Measurements from ENCODE around the gene MYO3B. TPM values are rescaled to one million over a fixed set of nuclear protein-coding genes. Genes with fewer than 3 reads are reported as not detected.
A peak's percentile ranks its signal among the peaks of the same experiment; 100 is the strongest.
"Not testable (repeated sequence)": the region's sequence is repeated elsewhere in the genome, so short reads cannot be mapped to it uniquely, and the experiment has no call there.

The MYO3B gene
- total RNA-seq, 8 experiments from 2014 or later: 0.11 to 5.1 (median 0.98) TPM

DNA sequence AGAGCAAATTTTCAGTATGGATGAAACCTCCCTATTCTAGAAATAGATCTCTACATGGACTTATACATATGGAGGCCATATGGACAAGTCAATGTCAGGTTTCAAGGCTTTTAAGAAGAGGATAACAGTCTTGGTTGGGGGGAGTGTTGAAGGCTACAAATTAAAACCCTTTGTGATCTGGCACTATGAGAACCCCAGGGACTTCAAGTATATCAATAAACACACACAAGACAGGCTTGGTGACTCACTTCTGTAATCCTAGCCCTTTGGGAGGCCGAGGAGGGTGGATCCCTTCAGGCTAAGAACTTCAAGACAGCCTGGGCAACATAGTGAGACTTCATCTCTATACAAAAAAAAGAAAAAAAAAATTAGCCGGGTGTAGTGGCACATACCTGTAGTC lies 410.0 kb downstream of the MYO3B start:
- peak in 2 of 8 experiments; percentile 74 to 99 for ATAC-seq (replicated peaks in 6 of 8)
- in situ Hi-C loops (cut with MboI; ENCODE audit: low pct_unique_long_range_greater_than_20kb in 2 of 9, low sequenced_read_pairs in 9 of 9, unreplicated experiment in 9 of 9): no loop called here
- peaks cover 3 to 8% of the 10 kb centered on the region in 2 donors for H3K4me1 ChIP-seq (replicated peaks in 1 of 2)
- 0 to 85% (median 40%) methylated on average over 1 to 2 of the region's 2 CpGs; no CpG with 5 or more reads in 4 of the 10 experiments for WGBS, 10 experiments
- no peak overlapping the region for H3K4me3 ChIP-seq
- H3K27ac ChIP-seq: no peak overlapping the region

DNA sequence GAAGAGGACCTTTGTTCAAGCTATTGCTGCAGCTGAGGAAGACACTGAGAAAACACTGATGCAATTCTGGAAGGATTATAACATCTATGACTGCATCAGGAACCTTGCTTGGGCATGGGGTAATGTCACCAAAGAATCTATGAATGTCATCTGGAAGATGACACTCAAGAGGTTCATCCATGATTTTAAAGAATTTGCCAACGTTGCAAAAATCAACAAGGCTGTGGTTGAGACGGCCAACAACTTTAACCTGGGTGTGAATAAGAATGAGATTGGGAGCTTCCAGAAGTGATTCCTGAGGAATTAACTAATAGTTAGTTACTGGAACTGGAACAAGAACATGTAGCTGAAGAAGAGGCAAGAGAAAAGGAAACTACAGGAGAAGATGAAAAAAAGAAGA lies 410.8 kb downstream of the MYO3B start:
- 0 to 94% (median 83%) methylated on average over 1 to 2 of the region's 2 CpGs; no CpG with 5 or more reads in 1 of the 10 experiments for WGBS, 10 experiments
- ATAC-seq (replicated peaks in 6 of 8): no peak
- in situ Hi-C loops (cut with MboI; ENCODE audit: low pct_unique_long_range_greater_than_20kb in 2 of 9, low sequenced_read_pairs in 9 of 9, unreplicated experiment in 9 of 9): no loop called here
- H3K4me3 ChIP-seq: no peak overlapping the region
- peaks cover 0 to 4% of the 10 kb centered on the region in 2 donors for H3K4me1 ChIP-seq (replicated peaks in 1 of 2)
- no peak overlapping the region for H3K27ac ChIP-seq

DNA sequence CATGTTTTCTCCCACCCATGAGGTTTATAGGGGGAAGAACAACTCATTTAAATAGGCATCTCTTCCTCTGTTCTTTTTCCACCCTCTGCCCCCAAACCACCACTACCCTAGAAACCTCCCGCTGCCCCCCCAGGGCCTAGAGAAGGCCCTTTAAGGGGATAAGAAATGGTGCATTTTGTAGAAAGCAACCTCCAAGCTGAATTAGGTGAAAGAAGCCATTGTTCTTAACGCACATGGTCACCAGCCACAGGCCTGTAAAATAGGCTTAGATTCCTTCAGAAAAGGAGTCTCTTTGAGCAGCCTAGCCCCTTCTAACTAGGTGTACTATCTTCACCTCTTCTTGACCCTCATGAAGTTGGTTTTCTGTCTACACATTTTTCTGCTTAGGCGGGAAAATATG lies 418.6 kb downstream of the MYO3B start:
- WGBS, 10 experiments: 0 to 100% (median 96%) methylated on average over 1 to 3 of the region's 3 CpGs; no CpG with 5 or more reads in 3 of the 10 experiments
- Histone ChIP-seq H3K27ac (no peak overlapping the region), H3K4me3 (no peak overlapping the region), H3K4me1 (replicated peaks in 1 of 2) (no peaks in the 10 kb centered on the region)
- ATAC-seq (replicated peaks in 6 of 8): no peak
- in situ Hi-C loops (cut with MboI; ENCODE audit: low pct_unique_long_range_greater_than_20kb in 2 of 9, low sequenced_read_pairs in 9 of 9, unreplicated experiment in 9 of 9): no loop called here

DNA sequence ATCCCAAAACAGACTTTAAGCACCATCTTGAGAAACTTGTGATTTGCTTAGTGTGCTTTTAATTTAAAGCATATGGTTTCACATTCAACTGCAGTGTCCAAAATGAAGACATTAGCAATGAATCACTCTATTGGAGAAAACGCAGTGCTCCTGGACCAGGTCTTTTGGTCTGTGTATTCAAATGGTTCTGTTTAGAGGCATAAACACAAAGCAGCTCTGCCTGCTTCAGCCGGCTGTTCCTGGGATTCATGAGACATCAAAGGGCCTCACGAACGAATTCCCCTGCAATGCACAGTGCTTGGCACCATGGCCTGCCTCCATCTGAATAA lies 420.1 kb downstream of the MYO3B start:
- H3K27ac ChIP-seq: no peak overlapping the region
- peak in 1 of 8 experiments; percentile 42 for ATAC-seq (replicated peaks in 6 of 8)
- WGBS, 10 experiments: 0 to 90% (median 80%) methylated on average over 1 to 4 of the region's 4 CpGs; no CpG with 5 or more reads in 3 of the 10 experiments

DNA sequence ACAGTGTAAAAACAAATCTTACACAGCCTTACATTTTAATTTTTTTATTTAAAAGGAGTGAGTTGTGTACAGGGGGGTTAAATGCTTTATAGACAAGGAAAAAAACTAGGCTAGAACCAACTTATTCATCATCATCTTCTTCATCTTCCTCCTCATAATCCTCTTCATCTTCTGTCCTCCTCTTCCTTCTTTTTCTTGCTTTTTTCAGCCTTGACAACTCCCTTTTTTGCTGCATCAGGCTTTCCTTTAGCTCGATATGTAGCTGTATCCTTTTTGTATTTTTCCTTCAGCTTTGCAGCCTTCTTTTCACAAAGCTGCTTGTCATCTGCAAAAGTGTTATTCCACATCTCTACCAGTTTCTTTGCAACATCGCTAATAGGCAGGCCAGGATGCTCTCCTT lies 423.5 kb downstream of the MYO3B start:
- Histone ChIP-seq H3K27ac (no peak overlapping the region), H3K4me1 (replicated peaks in 1 of 2) (no peaks in the 10 kb centered on the region), H3K4me3 (no peak overlapping the region)
- 8 to 100% (median 69%) methylated on average over 1 to 2 of the region's 2 CpGs for WGBS, 10 experiments
- no peak for ATAC-seq (replicated peaks in 6 of 8)
- in situ Hi-C loops (cut with MboI; ENCODE audit: low pct_unique_long_range_greater_than_20kb in 2 of 9, low sequenced_read_pairs in 9 of 9, unreplicated experiment in 9 of 9): no loop called here

More for the DNA sequence above, 420.1 kb downstream of the MYO3B start:
- in situ Hi-C loops (cut with MboI; ENCODE audit: low pct_unique_long_range_greater_than_20kb in 2 of 9, low sequenced_read_pairs in 9 of 9, unreplicated experiment in 9 of 9): no loop called here
- Histone ChIP-seq H3K4me3 (no peak overlapping the region), H3K4me1 (replicated peaks in 1 of 2) (no peaks in the 10 kb centered on the region)

DNA sequence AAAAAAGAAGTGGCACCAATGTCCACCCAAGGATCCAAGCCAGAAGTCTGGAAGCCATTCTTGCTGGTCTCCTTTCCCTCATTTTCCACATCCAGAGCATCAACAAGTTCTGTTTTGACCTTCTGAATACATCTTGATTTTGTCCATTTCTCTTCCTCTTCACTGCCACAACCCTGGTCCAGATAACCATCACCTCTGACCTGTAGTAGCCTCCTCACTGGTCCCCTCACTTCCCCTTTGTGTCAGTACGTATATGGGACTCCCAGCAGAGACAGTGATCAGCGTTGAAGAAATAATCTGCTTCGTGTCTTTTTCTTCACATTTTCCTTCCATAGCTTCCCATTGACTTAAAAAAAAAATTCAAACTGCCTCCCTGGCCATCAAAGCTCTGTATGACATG lies 427.9 kb downstream of the MYO3B start:
- Histone ChIP-seq H3K4me3 (no peak overlapping the region), H3K4me1 (replicated peaks in 1 of 2) (no peaks in the 10 kb centered on the region), H3K27ac (no peak overlapping the region)
- in situ Hi-C loops (cut with MboI; ENCODE audit: low pct_unique_long_range_greater_than_20kb in 2 of 9, low sequenced_read_pairs in 9 of 9, unreplicated experiment in 9 of 9): no loop called here
- no peak for ATAC-seq (replicated peaks in 6 of 8)
- WGBS, 10 experiments: 20 to 100% (median 87%) methylated on average over 1 to 3 of the region's 3 CpGs; no CpG with 5 or more reads in 4 of the 10 experiments

DNA sequence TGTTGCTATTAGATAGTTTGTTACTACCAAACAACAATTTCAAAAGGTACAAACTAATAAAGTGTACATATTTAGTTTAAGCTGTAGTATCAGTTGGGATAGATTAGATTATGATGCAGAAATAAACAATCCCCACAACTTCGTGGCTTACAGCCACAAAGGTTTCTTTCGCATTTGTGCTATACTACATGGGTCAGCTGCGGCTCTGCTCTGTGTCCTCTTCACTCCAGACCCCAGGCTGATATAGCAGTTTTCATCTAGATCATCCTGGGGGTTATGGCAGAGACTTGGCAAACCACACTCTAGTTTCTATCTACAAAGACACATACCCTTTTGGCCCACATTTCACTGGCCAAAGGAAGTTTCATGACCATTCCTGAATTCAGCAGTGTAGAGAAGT lies 429.2 kb downstream of the MYO3B start:
- no peaks in the 10 kb centered on the region for H3K4me1 ChIP-seq (replicated peaks in 1 of 2)
- ATAC-seq (replicated peaks in 6 of 8): no peak
- no peak overlapping the region for H3K27ac ChIP-seq
- in situ Hi-C loops (cut with MboI; ENCODE audit: low pct_unique_long_range_greater_than_20kb in 2 of 9, low sequenced_read_pairs in 9 of 9, unreplicated experiment in 9 of 9): no loop called here
- H3K4me3 ChIP-seq: no peak overlapping the region
- 0 to 100% (median 75%) methylated on average over 1 to 3 of the region's 3 CpGs; no CpG with 5 or more reads in 3 of the 10 experiments for WGBS, 10 experiments

DNA sequence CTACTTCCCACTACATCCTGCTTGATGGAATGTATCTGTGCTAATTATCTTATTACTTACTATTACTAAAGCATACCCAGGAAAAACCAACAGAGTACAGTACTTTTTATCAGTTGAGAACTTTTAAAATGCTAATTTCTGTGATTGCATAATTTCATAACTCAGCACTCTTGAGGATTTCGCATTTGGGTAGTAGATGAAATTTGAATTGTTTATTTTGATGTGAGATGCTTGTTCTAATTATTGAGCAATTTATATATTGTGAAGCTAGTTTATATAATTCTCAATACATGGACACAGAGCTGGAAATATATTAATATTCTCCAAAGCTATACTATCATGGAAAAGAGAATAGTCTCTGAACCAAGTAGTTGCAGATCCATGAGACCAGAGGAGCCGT lies 432.7 kb downstream of the MYO3B start:
- no peak for ATAC-seq (replicated peaks in 6 of 8)
- in situ Hi-C loops (cut with MboI; ENCODE audit: low pct_unique_long_range_greater_than_20kb in 2 of 9, low sequenced_read_pairs in 9 of 9, unreplicated experiment in 9 of 9): no loop called here
- Histone ChIP-seq H3K4me3 (no peak overlapping the region), H3K27ac (no peak overlapping the region), H3K4me1 (replicated peaks in 1 of 2) (no peaks in the 10 kb centered on the region)
- 13 to 100% (median 95%) methylated on average over 1 to 2 of the region's 2 CpGs; no CpG with 5 or more reads in 2 of the 10 experiments for WGBS, 10 experiments

DNA sequence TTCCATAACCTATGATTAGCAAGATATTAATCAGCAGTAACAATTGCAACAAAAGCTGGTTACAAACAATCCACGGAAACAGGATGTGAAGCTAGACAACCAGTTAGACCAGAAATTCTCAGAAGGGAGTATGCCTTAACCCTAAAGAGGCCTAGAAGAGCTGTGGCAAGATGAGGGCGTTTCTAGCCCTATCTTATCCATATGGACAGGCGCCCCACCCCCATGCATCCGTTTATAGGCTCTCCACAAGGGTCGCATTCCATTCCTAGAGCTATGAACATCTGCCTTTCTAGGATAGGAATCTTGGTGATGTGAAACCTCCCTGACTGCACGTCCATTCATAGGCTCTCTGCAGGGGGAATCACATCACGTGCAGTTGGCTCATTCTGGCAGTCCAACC lies 441.0 kb downstream of the MYO3B start:
- H3K4me3 ChIP-seq; H3K27ac ChIP-seq; H3K4me1 ChIP-seq (replicated peaks in 1 of 2); ATAC-seq (replicated peaks in 6 of 8); in situ Hi-C loops (cut with MboI; ENCODE audit: low pct_unique_long_range_greater_than_20kb in 2 of 9, low sequenced_read_pairs in 9 of 9, unreplicated experiment in 9 of 9): not testable (repeated sequence)
- no CpG with 5 or more reads among the region's 7 CpGs for WGBS, 10 experiments

DNA sequence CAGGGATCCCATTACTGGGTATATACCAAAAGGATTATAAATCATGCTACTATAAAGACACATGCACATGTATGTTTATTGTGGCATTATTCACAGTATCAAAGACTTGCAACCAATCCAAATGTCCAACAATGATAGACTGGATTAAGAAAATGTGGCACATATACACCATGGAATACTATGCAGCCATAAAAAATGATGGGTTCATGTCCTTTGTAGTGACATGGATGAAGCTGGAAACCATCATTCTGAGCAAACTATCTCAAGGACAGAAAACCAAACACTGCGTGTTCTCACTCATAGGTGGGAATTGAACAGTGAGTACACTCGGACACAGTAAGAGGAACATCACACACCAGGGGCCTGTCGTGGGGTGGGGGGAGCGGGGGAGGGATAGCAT lies 457.1 kb downstream of the MYO3B start:
- in situ Hi-C loops (cut with MboI; ENCODE audit: low pct_unique_long_range_greater_than_20kb in 2 of 9, low sequenced_read_pairs in 9 of 9, unreplicated experiment in 9 of 9); H3K4me1 ChIP-seq (replicated peaks in 1 of 2); ATAC-seq (replicated peaks in 6 of 8); H3K27ac ChIP-seq; H3K4me3 ChIP-seq: not testable (repeated sequence)
- WGBS, 10 experiments: no CpG with 5 or more reads among the region's 4 CpGs

DNA sequence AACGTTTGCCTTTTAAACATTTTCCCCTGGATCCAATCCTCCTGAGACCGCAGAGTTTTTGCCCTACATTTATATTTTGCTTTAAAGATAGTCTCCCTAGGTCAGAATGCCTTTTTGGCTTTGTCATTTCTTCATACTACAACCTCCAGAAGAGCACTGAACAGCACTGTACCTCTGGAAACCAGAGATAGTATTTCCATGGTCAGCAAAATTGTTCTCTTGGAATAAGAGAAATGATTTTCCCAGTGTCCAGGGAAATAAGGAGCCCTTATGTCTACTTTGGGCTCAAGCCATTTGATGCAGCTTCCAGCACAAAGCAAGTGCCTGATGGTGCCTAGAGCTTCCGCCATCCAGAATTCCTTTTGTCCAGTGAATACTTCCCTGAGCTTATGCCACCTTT lies 461.7 kb downstream of the MYO3B start:
- no peak overlapping the region for H3K4me3 ChIP-seq
- in situ Hi-C loops (cut with MboI; ENCODE audit: low pct_unique_long_range_greater_than_20kb in 2 of 9, low sequenced_read_pairs in 9 of 9, unreplicated experiment in 9 of 9): no loop called here
- WGBS, 10 experiments: 14 to 94% (median 60%) methylated on average over 2 to 3 of the region's 3 CpGs; no CpG with 5 or more reads in 2 of the 10 experiments
- no peaks in the 10 kb centered on the region for H3K4me1 ChIP-seq (replicated peaks in 1 of 2)
- no peak for ATAC-seq (replicated peaks in 6 of 8)
- no peak overlapping the region for H3K27ac ChIP-seq

DNA sequence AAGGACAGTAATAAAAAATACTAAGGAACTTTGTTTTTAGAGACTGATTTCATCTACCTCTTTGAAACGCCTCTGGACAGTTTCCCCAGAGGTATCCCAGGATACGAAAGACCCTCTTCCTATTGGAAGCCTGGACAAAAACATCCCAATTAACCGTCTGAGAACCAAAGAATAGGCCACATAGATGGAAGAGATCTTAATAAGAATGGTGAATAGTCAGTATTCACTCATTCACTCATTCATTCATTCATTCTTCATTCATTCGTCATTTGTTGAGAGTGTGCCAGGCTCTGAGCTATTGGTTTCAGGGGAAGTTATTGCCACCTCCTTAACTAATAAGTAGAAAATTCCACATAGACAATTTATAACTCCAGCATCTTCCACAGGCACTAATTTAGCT lies 464.0 kb downstream of the MYO3B start:
- WGBS, 10 experiments: 33 to 92% (median 76%) methylated on average over 1 to 4 of the region's 4 CpGs; no CpG with 5 or more reads in 1 of the 10 experiments
- in situ Hi-C loops (cut with MboI; ENCODE audit: low pct_unique_long_range_greater_than_20kb in 2 of 9, low sequenced_read_pairs in 9 of 9, unreplicated experiment in 9 of 9): no loop called here
- ATAC-seq (replicated peaks in 6 of 8): no peak
- no peak overlapping the region for H3K27ac ChIP-seq
- H3K4me3 ChIP-seq: no peak overlapping the region
- no peaks in the 10 kb centered on the region for H3K4me1 ChIP-seq (replicated peaks in 1 of 2)

DNA sequence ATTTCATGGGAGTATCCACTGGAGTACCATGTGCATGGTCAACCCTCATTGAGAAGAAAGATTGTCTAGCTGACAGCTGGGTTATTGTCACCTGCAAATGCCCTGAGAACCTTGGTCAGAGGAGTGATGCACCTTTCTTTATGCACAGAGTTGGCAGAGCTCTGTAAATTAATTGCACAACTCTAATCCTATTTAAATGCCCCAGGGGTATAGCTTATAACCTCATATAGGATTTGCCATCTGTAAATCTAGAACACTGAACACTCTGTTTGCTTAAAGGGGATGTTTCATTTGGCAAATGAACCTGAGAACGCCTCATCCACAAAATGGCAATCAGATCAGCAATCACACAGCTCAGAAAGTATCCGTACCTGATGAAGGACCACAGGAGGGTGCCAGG lies 465.4 kb downstream of the MYO3B start:
- Histone ChIP-seq H3K4me1 (replicated peaks in 1 of 2) (no peaks in the 10 kb centered on the region), H3K27ac (no peak overlapping the region), H3K4me3 (no peak overlapping the region)
- WGBS, 10 experiments: 80 to 100% (median 89%) methylated on average over 1 to 2 of the region's 2 CpGs; no CpG with 5 or more reads in 3 of the 10 experiments
- no peak for ATAC-seq (replicated peaks in 6 of 8)
- in situ Hi-C loops (cut with MboI; ENCODE audit: low pct_unique_long_range_greater_than_20kb in 2 of 9, low sequenced_read_pairs in 9 of 9, unreplicated experiment in 9 of 9): no loop called here

DNA sequence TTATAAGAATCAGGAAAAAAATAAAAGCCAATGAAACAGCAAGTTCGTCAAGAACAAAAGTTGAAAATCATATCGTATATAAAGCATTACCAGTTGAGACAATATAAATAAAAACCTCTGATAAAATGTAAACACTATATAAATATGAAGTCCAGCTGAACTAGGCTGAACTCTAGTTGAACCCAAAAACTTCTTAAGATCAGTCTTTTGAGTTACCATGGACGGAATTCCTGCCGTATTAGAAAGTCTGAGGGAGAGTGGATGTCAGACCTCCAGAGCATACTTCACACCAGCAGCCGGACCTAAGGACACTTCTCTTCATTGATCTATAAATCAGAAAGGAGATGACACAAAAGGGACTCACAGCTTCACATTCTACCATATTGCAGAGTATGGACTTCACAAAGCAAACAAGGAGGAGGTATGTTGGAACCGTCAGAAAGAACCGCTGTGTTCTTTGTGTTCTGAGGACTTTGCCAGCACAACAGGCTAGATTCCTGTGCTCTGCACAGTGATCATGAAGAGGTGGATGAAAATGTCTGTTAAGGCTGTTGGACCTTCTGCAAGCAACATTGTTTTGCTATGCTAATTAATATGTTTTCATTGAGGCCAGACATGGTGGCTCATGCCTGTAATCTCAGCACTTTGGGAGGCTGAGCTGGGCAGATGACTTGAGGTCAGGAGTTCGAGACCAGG lies 469.9 kb downstream of the MYO3B start:
- Histone ChIP-seq H3K4me1 (replicated peaks in 1 of 2) (no peaks in the 10 kb centered on the region), H3K27ac (no peak overlapping the region), H3K4me3 (no peak overlapping the region)
- WGBS, 10 experiments: 57 to 100% (median 74%) methylated on average over 1 to 8 of the region's 8 CpGs
- ATAC-seq (replicated peaks in 6 of 8): no peak
- in situ Hi-C loops (cut with MboI; ENCODE audit: low pct_unique_long_range_greater_than_20kb in 2 of 9, low sequenced_read_pairs in 9 of 9, unreplicated experiment in 9 of 9): no loop called here

Data from motor neuron (in vitro differentiated cells).